ENCODE measurements around the gene ING2. TPM values are rescaled to one million over a fixed set of nuclear protein-coding genes. Genes with fewer than 3 reads are reported as not detected.

The ING2 gene
- polyA plus RNA-seq, 1 donor from 2014 or later: 27.2 TPM

GRCh38 chr4:183504064-183504929, 561 bp upstream of the ING2 start:
- TF ChIP-seq TAF1 (IDR thresholded peaks at IDR 0.05; ENCODE audit: low read depth) (peak; percentile 7), EP300 (conservative IDR thresholded peaks at IDR 0.05; ENCODE audit: poor library complexity, severe bottlenecking) (peak; percentile 41), MXI1 (conservative IDR thresholded peaks at IDR 0.05; ENCODE audit: poor library complexity, severe bottlenecking) (peak; percentile 83), RAD21 (conservative IDR thresholded peaks at IDR 0.05) (peak; percentile 72), POLR2AphosphoS5 (IDR thresholded peaks at IDR 0.05) (peak; percentile 90), SMC3 (conservative IDR thresholded peaks at IDR 0.05; ENCODE audit: poor library complexity) (peak; percentile 68), EZH2 (IDR thresholded peaks at IDR 0.05; ENCODE audit: borderline replicate concordance, insufficient read depth, low read length, poor library complexity, severe bottlenecking) (no peak)
- TF ChIP-seq, protein P1, sequence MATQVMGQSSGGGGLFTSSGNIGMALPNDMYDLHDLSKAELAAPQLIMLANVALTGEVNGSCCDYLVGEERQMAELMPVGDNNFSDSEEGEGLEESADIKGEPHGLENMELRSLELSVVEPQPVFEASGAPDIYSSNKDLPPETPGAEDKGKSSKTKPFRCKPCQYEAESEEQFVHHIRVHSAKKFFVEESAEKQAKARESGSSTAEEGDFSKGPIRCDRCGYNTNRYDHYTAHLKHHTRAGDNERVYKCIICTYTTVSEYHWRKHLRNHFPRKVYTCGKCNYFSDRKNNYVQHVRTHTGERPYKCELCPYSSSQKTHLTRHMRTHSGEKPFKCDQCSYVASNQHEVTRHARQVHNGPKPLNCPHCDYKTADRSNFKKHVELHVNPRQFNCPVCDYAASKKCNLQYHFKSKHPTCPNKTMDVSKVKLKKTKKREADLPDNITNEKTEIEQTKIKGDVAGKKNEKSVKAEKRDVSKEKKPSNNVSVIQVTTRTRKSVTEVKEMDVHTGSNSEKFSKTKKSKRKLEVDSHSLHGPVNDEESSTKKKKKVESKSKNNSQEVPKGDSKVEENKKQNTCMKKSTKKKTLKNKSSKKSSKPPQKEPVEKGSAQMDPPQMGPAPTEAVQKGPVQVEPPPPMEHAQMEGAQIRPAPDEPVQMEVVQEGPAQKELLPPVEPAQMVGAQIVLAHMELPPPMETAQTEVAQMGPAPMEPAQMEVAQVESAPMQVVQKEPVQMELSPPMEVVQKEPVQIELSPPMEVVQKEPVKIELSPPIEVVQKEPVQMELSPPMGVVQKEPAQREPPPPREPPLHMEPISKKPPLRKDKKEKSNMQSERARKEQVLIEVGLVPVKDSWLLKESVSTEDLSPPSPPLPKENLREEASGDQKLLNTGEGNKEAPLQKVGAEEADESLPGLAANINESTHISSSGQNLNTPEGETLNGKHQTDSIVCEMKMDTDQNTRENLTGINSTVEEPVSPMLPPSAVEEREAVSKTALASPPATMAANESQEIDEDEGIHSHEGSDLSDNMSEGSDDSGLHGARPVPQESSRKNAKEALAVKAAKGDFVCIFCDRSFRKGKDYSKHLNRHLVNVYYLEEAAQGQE (IDR thresholded peaks at IDR 0.05; ENCODE audit: borderline replicate concordance): peak; percentile 28
- TF ChIP-seq, protein P2, sequence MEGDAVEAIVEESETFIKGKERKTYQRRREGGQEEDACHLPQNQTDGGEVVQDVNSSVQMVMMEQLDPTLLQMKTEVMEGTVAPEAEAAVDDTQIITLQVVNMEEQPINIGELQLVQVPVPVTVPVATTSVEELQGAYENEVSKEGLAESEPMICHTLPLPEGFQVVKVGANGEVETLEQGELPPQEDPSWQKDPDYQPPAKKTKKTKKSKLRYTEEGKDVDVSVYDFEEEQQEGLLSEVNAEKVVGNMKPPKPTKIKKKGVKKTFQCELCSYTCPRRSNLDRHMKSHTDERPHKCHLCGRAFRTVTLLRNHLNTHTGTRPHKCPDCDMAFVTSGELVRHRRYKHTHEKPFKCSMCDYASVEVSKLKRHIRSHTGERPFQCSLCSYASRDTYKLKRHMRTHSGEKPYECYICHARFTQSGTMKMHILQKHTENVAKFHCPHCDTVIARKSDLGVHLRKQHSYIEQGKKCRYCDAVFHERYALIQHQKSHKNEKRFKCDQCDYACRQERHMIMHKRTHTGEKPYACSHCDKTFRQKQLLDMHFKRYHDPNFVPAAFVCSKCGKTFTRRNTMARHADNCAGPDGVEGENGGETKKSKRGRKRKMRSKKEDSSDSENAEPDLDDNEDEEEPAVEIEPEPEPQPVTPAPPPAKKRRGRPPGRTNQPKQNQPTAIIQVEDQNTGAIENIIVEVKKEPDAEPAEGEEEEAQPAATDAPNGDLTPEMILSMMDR (IDR thresholded peaks at IDR 0.05; ENCODE audit: poor library complexity, severe bottlenecking): peak; percentile 62
- peak overlapping the region; percentile 100 for H3K4me3 ChIP-seq (ENCODE audit: low read length)
- peak overlapping the region; percentile 87 for H3K9ac ChIP-seq (ENCODE audit: low read length)
- H3K9me3 ChIP-seq (ENCODE audit: low read length): no peaks in the 10 kb centered on the region
- H2AFZ ChIP-seq (ENCODE audit: low read depth, low read length): peak overlapping the region; percentile 65
- H3K27ac ChIP-seq (ENCODE audit: low read length): peak overlapping the region; percentile 93
- peaks cover 5% of the 10 kb centered on the region for H3F3A ChIP-seq (ENCODE audit: insufficient read depth, low read length, poor library complexity, severe bottlenecking)
- peak overlapping the region; percentile 63 for H3K4me2 ChIP-seq (ENCODE audit: low read length)
- peaks cover 36% of the 10 kb centered on the region for H3K79me2 ChIP-seq (replicated peaks; ENCODE audit: insufficient read depth, low read length)
- no peaks in the 10 kb centered on the region for H3K27me3 ChIP-seq (ENCODE audit: insufficient read depth, low read depth, low read length)
- H4K20me1 ChIP-seq (ENCODE audit: insufficient read depth): no peaks in the 10 kb centered on the region
- H3K36me3 ChIP-seq (ENCODE audit: insufficient read depth, low read length): no peaks in the 10 kb centered on the region
- no peaks in the 10 kb centered on the region for H3K9me2 ChIP-seq (ENCODE audit: insufficient read depth, low read length)

DNA sequence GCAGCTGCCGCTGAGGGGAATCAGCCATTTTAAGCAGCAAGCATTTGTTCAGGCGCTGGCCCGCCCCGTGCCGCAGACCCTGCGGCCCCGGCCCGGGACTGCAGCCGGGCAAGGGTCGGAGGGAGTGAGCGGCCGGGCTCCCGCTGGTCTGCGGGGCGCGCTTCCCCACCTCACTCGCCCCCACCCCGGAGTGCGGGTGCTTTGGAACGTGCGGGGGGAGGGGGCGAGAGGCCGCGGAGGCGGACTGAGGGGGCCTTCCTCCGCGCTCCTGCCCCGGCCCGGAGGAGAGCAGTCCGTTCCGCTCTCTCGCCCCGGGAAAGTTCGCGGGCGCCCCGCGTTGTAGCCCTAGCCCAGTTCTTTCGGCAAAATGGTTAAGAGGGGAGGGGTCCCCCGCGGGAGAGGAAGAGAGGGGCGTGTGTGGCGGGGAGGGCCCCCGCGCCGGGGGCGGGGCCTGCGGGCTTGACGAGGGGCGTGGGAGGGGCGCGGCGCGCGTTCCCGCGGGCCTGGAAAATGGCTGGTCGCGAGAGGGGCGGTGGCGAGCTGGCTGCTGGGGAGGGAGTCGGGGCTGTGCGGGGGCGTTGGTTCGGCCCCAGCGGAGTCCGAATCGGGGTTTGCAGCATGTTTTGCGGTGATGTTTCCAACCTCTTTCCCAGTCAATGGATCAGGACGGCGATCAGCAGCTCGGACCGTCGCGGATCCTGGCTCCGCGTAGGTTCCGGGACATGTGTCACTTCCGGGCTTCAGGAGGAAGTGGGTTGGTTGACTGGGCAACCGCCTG, 942 bp downstream of the ING2 start:
- Histone ChIP-seq H2AFZ (ENCODE audit: low read depth, low read length) (peak overlapping the region; percentile 30), H3K4me3 (ENCODE audit: low read length) (peak overlapping the region; percentile 100), H3K9me3 (ENCODE audit: low read length) (no peaks in the 10 kb centered on the region), H3K36me3 (ENCODE audit: insufficient read depth, low read length) (peaks cover 7% of the 10 kb centered on the region), H3K27ac (ENCODE audit: low read length) (peak overlapping the region; percentile 93), H3F3A (ENCODE audit: insufficient read depth, low read length, poor library complexity, severe bottlenecking) (peaks cover 5% of the 10 kb centered on the region), H3K4me2 (ENCODE audit: low read length) (peak overlapping the region; percentile 93), H3K9ac (ENCODE audit: low read length) (peak overlapping the region; percentile 87), H3K79me2 (replicated peaks; ENCODE audit: insufficient read depth, low read length) (peaks cover 36% of the 10 kb centered on the region), H3K9me2 (ENCODE audit: insufficient read depth, low read length) (no peaks in the 10 kb centered on the region), H3K27me3 (ENCODE audit: insufficient read depth, low read depth, low read length) (no peaks in the 10 kb centered on the region), H4K20me1 (ENCODE audit: insufficient read depth) (no peaks in the 10 kb centered on the region)
- no peak for TF ChIP-seq RAD21 (conservative IDR thresholded peaks at IDR 0.05)
- peak; percentile 25 for TF ChIP-seq SMC3 (conservative IDR thresholded peaks at IDR 0.05; ENCODE audit: poor library complexity)
- TF ChIP-seq MXI1 (conservative IDR thresholded peaks at IDR 0.05; ENCODE audit: poor library complexity, severe bottlenecking): peak; percentile 90
- TF ChIP-seq TAF1 (IDR thresholded peaks at IDR 0.05; ENCODE audit: low read depth): peak; percentile 67
- peak; percentile 97 for TF ChIP-seq POLR2AphosphoS5 (IDR thresholded peaks at IDR 0.05)
- TF ChIP-seq, protein P1 (IDR thresholded peaks at IDR 0.05; ENCODE audit: borderline replicate concordance): peak; percentile 79
- TF ChIP-seq, protein P2 (IDR thresholded peaks at IDR 0.05; ENCODE audit: poor library complexity, severe bottlenecking): no peak
- TF ChIP-seq EZH2 (IDR thresholded peaks at IDR 0.05; ENCODE audit: borderline replicate concordance, insufficient read depth, low read length, poor library complexity, severe bottlenecking): no peak
- peak; percentile 68 for TF ChIP-seq EP300 (conservative IDR thresholded peaks at IDR 0.05; ENCODE audit: poor library complexity, severe bottlenecking)
